Caco-2 (cell line): ENCODE measurements around the gene ABCA10. TPM values are rescaled to one million over a fixed set of nuclear protein-coding genes. Genes with fewer than 3 reads are reported as not detected.

Source experiments
- BruUV-seq: library from RNA; stranded (reverse); fragments of 400-500 nt; replicated peaks from 2 replicates; lab custom pipeline; 2021; lab: Mats Ljungman, UMichigan
- CTCF ChIA-PET: fragments of 300-600 bp; sonication (Branson Sonifier 250); formaldehyde crosslinking; loops from one replicate; lab custom pipeline; 2022; ENCODE audit warnings: antibody characterized with exemption; lab: Charles Lee
- POLR2A ChIA-PET: fragments of 300-600 bp; sonication (Branson Sonifier 250); formaldehyde crosslinking; loops from one replicate; lab custom pipeline; 2022; ENCODE audit warnings: antibody characterized with exemption; lab: Charles Lee
- DNase-seq, 2 experiments: peaks; one replicate each; pipeline versions ENCODE4 v3.0.0 to v3.0.0-alpha.2; 2020 to 2022
- H3K27me3 ChIP-seq: replicated peaks from 2 replicates; pipeline ENCODE4 v1.6.0; 2011; ENCODE audit warnings: low read length; ENCODE audit not compliant: control insufficient read depth, insufficient read depth
- H3K36me3 ChIP-seq: 2 replicates; pipeline ENCODE4 v1.5.1; 2011; ENCODE audit warnings: low read length; ENCODE audit not compliant: control insufficient read depth, insufficient read depth
- H3K4me1 ChIP-seq: fragments of 250-450 bp; sonication (Bioruptor Pico); 2 replicates; pipeline ENCODE4 v1.5.1; 2020; ENCODE audit warnings: mild to moderate bottlenecking
- H3K4me3 ChIP-seq: 2 replicates; pipeline ENCODE4 v1.5.1; 2011; ENCODE audit warnings: low read depth, mild to moderate bottlenecking, control low read depth, low read length
- H3K9me3 ChIP-seq: fragments of 250-450 bp; sonication (Bioruptor Pico); 2 replicates; pipeline ENCODE4 v1.5.1; 2020; ENCODE audit warnings: mild to moderate bottlenecking, moderate library complexity
- H3K27ac Mint-ChIP-seq: one replicate; pipeline ENCODE4 v1.8.0; 2022; ENCODE audit warnings: mixed read lengths; ENCODE audit not compliant: unreplicated experiment
- H3K27me3 Mint-ChIP-seq: one replicate; pipeline ENCODE4 v1.8.0; 2022; ENCODE audit warnings: mixed read lengths; ENCODE audit not compliant: insufficient read depth, unreplicated experiment
- H3K36me3 Mint-ChIP-seq: one replicate; pipeline ENCODE4 v1.8.0; 2022; ENCODE audit warnings: mild to moderate bottlenecking, mixed read lengths; ENCODE audit not compliant: insufficient read depth, unreplicated experiment
- H3K4me1 Mint-ChIP-seq: one replicate; pipeline ENCODE4 v1.8.0; 2022; ENCODE audit warnings: low read depth, mixed read lengths; ENCODE audit not compliant: unreplicated experiment
- H3K4me3 Mint-ChIP-seq: one replicate; pipeline ENCODE4 v1.8.0; 2022; ENCODE audit warnings: mild to moderate bottlenecking, moderate library complexity, mixed read lengths; ENCODE audit not compliant: unreplicated experiment
- H3K9me3 Mint-ChIP-seq: one replicate; pipeline ENCODE4 v1.8.0; 2022; ENCODE audit warnings: mixed read lengths; ENCODE audit not compliant: unreplicated experiment
- intact Hi-C: fragments of 100-400 bp; cut with micrococcal nuclease; formaldehyde crosslinking; loops from one replicate; pipeline ENCODE4 v1.10.0; 2022; ENCODE audit not compliant: unreplicated experiment
- total RNA-seq: library from RNA; stranded (reverse); gene quantifications from 2 replicates; pipeline ENCODE4 v1.2.3, GENCODE V29; 2022
- TF ChIP-seq, protein P1 (sequence below), 2 experiments: fragments of 200-600 bp in 1 of 2; IDR thresholded peaks; 1 replicate in 1 of 2; 2 replicates in 1 of 2; pipeline versions ENCODE4 v1.5.1 to v1.8.0; 2011 to 2022; ENCODE audit warnings: antibody characterized with exemption in 1 of 2, control low read depth in 1 of 2, inconsistent platforms in 1 of 2, low read depth in 1 of 2, low read length in 1 of 2, mild to moderate bottlenecking in 1 of 2, moderate library complexity in 1 of 2; ENCODE audit not compliant: insufficient read depth in 1 of 2, severe bottlenecking in 1 of 2, unreplicated experiment in 1 of 2

ABCA10 gene
- total RNA-seq, 1 experiment from 2014 or later = not detected

DNA sequence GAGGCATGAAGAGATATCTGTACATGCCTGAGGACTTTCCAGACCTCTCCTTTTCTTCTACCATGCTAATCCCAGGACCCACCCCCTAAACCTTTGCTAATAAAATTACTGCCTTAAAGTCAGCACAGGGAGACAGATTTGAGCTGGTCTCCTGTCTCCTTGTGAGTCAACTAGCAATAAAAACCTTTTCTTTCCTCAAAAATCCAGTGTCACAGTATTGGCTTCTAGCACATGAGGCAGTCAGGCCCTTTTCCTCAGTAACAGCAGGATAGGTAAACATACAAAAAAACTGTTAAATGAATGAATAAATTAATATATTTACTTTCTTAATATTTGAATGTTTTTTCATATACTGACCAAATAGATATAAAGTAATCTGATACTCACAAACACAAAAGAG lies 41.3 kb downstream of the ABCA10 start:
- Histone ChIP-seq H3K36me3 (no peaks in the 10 kb centered on the region), H3K9me3 (no peaks in the 10 kb centered on the region), H3K4me1 (no peaks in the 10 kb centered on the region), H3K27me3 (no peaks in the 10 kb centered on the region), H3K4me3 (no peak overlapping the region)
- ChIA-PET CTCF (no interaction called here), POLR2A (no interaction called here)
- Mint-ChIP-seq H3K36me3 (peaks cover 5% of the 10 kb centered on the region), H3K4me3 (no peak overlapping the region), H3K27me3 (no peaks in the 10 kb centered on the region), H3K27ac (no peak overlapping the region), H3K9me3 (no peaks in the 10 kb centered on the region), H3K4me1 (no peaks in the 10 kb centered on the region)
- TF ChIP-seq, protein P1, sequence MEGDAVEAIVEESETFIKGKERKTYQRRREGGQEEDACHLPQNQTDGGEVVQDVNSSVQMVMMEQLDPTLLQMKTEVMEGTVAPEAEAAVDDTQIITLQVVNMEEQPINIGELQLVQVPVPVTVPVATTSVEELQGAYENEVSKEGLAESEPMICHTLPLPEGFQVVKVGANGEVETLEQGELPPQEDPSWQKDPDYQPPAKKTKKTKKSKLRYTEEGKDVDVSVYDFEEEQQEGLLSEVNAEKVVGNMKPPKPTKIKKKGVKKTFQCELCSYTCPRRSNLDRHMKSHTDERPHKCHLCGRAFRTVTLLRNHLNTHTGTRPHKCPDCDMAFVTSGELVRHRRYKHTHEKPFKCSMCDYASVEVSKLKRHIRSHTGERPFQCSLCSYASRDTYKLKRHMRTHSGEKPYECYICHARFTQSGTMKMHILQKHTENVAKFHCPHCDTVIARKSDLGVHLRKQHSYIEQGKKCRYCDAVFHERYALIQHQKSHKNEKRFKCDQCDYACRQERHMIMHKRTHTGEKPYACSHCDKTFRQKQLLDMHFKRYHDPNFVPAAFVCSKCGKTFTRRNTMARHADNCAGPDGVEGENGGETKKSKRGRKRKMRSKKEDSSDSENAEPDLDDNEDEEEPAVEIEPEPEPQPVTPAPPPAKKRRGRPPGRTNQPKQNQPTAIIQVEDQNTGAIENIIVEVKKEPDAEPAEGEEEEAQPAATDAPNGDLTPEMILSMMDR (IDR thresholded peaks at IDR 0.05; ENCODE audit: insufficient read depth in 1 of 2, low read depth in 1 of 2, low read length in 1 of 2, severe bottlenecking in 1 of 2, unreplicated experiment in 1 of 2) = no peak
- intact Hi-C loops = no loop called here
- BruUV-seq = no TSS peak
- DNase-seq = no peak

DNA sequence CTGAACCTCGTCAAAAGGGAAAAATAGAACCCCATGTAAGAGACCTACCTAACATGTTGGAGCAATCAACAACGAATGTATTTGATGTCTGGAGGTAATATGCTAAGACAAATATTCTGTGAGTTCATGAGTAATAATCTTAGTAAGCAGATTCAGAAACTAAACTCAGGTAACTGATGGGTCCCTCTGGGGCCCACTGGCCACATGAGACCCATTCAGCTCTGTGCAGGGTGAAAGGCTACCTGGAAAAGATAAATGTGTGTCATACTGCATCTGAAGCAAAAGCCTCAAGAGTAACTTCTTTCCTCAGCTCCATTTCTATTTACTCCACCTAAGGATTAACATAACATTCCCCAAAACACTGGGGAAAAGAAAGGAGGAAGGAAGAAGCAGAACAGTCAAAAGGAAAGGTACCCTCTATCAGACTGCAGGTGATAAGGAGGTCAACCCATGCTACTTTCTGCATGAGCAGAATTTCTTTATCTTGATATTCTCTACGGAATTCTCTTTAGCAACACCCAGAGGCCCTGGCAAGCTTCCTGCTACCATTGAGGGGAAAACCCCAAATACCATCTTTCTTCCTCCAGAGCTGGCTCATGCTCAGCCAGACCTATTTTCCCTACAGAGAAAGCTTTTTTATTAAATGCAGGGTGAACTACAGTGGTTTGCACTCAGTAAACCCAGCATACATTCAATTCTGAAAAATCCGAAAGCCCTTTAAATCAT lies 49.2 kb downstream of the ABCA10 start:
- Histone ChIP-seq H3K36me3 (no peaks in the 10 kb centered on the region; the same call in 1 of the 2 replicates), H3K27me3 (no peaks in the 10 kb centered on the region), H3K9me3 (no peaks in the 10 kb centered on the region), H3K4me1 (peaks cover 19% of the 10 kb centered on the region), H3K4me3 (no peak overlapping the region)
- Mint-ChIP-seq H3K36me3 (peaks cover 5% of the 10 kb centered on the region), H3K4me3 (no peak overlapping the region), H3K4me1 (no peaks in the 10 kb centered on the region), H3K27me3 (no peaks in the 10 kb centered on the region), H3K27ac (no peak overlapping the region), H3K9me3 (no peaks in the 10 kb centered on the region)
- intact Hi-C loops = no loop called here
- TF ChIP-seq, protein P1 (IDR thresholded peaks at IDR 0.05; ENCODE audit: insufficient read depth in 1 of 2, low read depth in 1 of 2, low read length in 1 of 2, severe bottlenecking in 1 of 2, unreplicated experiment in 1 of 2) = no peak
- BruUV-seq = no TSS peak
- CTCF ChIA-PET = interaction anchor here (0.7 kb wide), 1 partner anchor 407 kb away, joined by 3 read pairs; no protein-coding TSS in a partner anchor
- POLR2A ChIA-PET = no interaction called here
- no peak for DNase-seq

DNA sequence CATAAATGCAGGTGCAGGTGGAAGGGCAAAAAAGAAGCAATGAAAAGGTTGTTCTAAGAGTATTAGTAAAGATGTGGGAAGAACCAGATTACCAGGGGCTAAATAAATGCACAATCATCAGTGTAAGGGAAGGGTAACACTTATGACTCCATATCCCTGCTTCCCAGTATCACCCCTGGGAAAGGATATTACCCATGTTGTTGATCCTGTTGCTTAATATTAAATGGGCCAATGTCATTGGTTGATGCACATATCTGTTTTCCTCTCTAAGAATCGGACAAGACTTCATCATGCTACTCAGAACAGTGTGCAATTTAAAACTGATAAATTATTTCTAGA lies 52.2 kb downstream of the ABCA10 start:
- no peaks in the 10 kb centered on the region for H3K27me3 ChIP-seq
- no peak overlapping the region for H3K4me3 Mint-ChIP-seq
- no TSS peak for BruUV-seq
- H3K4me3 ChIP-seq = no peak overlapping the region
- H3K36me3 Mint-ChIP-seq = no peaks in the 10 kb centered on the region
- no peaks in the 10 kb centered on the region for H3K4me1 Mint-ChIP-seq
- H3K36me3 ChIP-seq = no peaks in the 10 kb centered on the region; the same call in 1 of the 2 replicates
- H3K9me3 ChIP-seq = no peaks in the 10 kb centered on the region
- CTCF ChIA-PET = no interaction called here
- intact Hi-C loops = no loop called here
- H3K27me3 Mint-ChIP-seq = no peaks in the 10 kb centered on the region
- no peak for DNase-seq
- H3K9me3 Mint-ChIP-seq = no peaks in the 10 kb centered on the region
- peaks cover 19% of the 10 kb centered on the region for H3K4me1 ChIP-seq
- peak overlapping the region; percentile 27 for H3K27ac Mint-ChIP-seq
- TF ChIP-seq, protein P1 (IDR thresholded peaks at IDR 0.05; ENCODE audit: insufficient read depth in 1 of 2, low read depth in 1 of 2, low read length in 1 of 2, severe bottlenecking in 1 of 2, unreplicated experiment in 1 of 2) = no peak
- POLR2A ChIA-PET = no interaction called here
